HG03159 (cell line): ENCODE measurements around the gene MAP3K5.
A peak's percentile ranks its signal among the peaks of the same experiment; 100 is the strongest.
"Not testable (repeated sequence)": the region's sequence is repeated elsewhere in the genome, so short reads cannot be mapped to it uniquely, and the experiment has no call there.

Experiments used
- ATAC-seq: cut with Tn5 transposase; IDR thresholded peaks from one replicate; pipeline ENCODE4 v1.9.1; 2021; ENCODE audit warnings: mild to moderate bottlenecking, moderate library complexity; ENCODE audit not compliant: unreplicated experiment

MAP3K5 gene

DNA sequence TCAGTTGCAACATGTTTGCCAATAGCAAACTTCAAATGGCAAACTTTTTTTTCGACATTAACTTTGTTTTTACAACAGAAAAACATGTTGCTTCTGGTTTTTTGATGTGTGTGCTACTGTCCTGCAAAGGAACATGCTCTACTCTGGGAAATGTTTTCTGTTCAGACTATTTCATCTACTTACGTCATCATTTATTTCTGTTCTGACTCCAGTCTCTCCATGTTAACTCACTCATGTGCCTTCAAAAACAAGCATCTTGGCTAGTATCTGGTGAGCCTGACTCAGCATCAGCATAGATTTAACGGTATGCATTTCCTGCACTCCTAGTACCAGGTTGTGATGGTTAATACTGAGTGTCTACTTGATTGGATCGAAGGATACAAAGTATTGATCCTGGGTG is 206.0 kb downstream of the MAP3K5 start:
- no peak for ATAC-seq

DNA sequence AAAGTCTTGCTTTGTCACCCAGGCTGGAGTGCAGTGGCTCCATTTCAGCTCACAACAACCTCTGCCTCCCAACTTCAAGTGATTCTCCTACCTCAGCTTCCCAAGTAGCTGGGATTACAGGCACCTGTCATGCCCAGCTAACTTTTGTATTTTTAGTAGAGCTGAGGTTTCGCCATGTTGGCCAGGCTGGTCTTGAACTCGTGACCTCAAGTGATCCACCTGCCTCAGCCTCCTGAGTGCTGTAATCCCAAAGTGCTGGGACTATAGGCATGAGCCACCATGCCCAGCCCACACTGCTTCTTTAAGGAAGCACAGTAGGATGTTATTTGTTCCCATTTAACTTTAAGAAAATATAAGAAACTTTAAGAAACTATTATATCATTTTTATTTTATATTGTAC is 206.8 kb downstream of the MAP3K5 start:
- not testable (repeated sequence) for ATAC-seq

DNA sequence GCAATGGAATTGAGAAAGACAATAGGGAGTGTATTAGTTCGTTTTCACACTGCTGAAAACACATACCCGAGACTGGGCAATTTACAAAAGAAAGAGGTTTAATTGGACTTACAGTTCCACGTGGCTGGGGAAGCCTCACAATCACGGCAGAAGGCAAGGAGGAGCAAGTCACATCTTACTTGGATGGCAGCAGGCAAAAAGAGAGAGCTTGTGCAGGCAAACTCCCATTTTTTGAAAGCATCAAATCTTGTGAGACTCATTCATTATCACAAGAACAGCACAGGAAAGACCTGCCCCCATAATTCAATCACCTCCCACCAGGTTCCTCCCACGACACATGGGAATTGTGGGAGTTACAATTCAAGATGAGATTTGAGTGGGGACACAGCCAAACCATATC is 208.0 kb downstream of the MAP3K5 start:
- ATAC-seq: not testable (repeated sequence)

DNA sequence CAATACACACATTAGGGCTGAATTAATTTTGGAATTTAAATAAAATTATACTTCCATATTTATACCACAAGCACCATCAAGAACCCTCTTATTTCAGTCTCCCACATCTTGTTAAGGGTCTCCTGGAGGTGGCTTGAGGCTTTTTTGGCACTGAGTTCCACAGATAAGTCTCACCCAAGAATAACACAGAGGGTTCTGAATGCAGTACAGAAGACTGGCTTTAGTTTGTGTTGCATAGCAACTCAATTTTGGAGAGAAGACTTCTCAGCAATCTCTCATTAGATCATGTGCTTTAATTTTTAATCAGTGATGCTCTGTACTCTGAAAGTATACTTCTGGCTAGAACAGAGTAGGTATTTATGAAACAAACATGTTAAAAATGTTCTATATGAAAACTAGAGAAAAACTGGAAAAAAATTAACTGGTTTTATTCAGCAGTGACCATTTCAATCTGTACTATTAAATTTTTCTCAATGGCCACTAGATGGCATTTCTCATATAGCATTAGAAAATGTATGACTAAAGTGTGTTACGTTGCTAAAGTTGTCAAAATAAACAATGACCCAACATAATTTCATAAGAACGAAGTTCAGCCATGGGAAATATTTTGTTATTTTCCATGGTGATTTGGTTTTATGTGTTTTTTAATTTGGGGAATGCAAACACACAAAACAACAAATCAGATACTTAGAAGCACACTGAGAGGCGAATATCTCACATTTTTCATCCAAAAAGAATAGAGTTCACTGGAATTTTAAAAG is 209.4 kb downstream of the MAP3K5 start:
- no peak for ATAC-seq

DNA sequence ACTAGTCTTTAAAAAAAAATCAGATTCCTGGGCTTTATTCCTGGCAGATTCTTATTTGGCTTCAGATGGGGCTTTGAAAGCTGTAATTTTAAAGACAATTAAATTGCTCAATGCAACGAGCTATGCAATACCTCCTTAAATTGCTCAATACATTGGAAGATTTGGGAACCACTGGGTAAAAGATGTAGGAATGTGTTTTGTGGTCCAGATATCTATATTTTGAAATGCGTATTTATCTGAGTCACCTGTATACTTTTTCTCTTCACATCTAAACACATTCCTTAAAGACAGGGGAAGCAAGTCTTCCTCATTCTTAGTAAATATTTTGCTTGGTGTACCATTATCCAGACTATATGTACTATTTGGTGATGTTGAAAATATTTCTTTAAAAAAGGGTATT is 212.5 kb downstream of the MAP3K5 start:
- ATAC-seq: no peak

DNA sequence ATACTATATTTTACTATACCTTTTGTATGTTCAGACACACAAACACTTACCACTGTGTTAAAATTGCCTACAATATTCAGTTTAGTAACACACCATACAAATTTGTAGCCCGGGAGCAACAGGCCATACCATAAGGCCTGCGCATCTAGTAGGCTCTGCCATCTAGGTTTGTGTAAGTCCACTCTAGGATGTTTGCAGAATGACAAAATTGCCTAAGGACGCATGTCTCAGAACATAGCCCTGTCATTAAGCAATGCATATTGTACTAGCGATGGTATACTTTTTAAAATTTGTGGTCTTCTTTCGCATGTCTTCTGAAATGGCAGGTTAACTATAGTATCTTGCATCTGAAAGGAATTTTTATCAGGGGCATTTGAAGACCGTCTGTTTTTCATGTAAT is 215.5 kb downstream of the MAP3K5 start:
- no peak for ATAC-seq

DNA sequence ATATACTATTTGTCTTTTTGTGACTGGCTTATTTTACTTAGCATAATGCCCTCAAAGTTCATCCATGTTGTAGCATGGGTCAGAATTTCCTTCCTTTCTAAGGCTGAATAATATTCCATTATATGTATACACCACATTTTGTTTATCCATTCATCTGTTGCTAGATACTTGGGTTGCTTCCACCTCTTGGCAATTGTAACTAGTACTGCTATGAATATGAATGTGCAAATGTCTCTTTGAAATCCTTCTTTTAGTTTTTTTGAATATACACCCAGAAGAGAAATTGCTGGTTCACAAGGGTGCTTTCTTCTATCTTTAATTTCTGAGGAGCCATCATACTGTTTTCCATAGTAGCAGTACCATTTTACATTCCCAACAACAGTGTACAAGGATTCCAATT is 220.8 kb downstream of the MAP3K5 start:
- no peak for ATAC-seq

DNA sequence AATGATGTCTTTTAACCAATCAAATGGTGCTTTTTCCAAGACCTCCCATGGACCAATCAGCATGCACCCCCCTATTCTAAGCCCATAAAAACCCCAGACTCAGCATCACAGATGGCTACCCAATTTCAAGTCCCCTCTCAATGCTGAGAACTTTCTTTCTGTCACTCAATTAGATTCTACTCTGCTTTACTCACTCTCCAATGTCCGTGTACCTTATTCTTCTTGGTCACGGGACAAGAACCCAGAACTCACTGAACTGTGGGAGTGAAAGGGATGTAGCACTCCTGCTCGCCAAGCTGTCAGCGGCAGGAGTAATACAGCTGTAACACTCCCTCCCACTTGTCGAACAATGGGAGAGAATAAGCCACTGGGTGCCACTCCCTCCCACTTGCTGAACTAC is 221.2 kb downstream of the MAP3K5 start:
- no peak for ATAC-seq

DNA sequence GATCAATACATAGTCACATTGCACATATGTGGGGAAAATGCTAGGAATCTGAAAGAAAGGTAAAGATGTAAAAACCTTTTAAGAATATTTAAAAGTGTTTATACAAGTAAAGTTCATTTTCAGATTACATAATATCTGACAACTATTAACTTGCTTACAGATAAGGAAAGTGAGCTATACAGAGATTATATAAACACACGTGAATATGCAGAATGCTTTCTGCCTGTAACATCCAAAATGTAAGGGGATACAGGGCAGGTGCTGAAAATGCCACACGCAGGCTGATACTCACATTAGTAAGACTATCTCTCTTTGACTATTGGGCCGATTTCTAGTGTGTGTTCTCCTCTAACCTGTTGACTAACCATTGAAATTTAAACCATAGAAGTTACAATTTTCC is 224.1 kb downstream of the MAP3K5 start:
- no peak for ATAC-seq

DNA sequence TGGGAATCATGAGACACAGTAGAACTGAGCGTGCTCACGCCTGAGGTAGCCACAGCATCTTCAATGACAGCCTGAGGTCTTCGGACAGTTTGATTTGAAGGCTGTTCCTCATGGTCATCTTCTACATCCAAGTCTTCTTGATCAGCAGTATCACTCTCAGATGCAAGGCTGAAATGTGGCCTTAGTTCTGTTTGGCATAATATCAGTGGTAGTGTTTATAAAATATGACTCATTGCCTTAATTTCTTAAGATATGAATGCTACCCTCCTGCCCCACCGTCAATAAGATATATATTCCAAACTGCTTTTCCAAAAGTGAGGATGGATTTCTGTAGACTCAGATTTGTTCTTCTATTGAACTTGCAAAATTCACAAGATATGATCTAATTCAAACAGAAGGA is 224.6 kb downstream of the MAP3K5 start:
- no peak for ATAC-seq

DNA sequence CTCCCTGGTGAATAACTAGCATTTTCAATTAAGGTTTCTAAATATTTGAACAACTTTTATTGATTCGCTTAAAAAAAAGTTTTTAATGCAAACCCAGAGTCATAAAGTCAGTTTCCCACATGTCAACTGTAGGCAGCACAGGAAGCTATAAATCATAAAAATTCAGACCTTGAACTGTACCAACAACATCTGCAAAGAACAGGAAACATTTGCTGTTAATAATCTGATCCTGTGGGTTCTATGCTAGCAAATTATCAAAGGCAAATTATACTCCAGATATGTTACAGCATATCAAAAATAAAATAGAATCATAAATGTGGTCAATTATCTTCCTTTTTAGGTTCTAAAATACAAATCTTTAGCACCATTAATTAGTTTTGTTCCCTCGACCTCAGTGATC is 225.4 kb downstream of the MAP3K5 start:
- no peak for ATAC-seq

DNA sequence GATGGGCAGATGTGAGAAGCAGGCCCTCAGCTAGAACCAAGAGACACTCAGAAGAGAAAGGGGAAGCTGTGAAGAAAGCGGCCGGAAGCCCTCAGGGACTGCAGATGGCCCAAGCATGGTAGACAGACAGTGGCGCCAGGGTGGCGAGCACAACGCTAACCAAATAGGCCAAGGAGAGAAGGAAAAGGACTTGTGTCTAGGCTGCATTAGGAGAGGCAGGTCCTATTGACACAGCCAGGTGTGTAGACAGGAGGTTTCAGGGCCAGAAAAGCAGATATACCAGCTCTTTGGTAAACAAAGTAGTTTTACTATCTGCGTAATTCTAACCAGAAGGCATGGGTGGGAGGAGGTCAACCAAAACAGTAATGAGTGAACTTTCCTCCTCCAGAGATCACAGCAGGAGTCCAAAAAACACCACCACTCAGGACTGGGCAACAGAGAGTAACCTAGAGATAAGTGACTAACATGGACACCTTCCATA is 226.2 kb downstream of the MAP3K5 start:
- ATAC-seq: no peak

DNA sequence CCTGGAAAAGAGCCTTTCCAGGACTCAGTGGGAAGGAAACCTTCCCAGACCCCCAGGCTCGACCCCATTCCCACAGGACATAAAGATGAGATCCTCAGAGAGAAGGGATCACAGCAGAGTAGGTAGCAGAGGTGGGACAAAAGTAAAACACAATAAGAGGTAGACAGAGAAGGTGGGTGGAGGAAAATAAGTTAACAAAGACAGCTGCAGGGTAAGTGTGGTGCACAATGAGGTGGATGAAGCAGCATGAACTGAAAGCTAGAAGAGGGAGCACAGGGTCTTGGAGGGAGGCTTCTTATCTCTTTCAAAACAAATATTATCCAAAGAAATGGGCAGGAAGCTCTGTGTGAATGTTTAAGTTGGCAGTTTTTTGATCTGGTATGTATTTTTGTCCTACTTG is 228.1 kb downstream of the MAP3K5 start:
- ATAC-seq: no peak

DNA sequence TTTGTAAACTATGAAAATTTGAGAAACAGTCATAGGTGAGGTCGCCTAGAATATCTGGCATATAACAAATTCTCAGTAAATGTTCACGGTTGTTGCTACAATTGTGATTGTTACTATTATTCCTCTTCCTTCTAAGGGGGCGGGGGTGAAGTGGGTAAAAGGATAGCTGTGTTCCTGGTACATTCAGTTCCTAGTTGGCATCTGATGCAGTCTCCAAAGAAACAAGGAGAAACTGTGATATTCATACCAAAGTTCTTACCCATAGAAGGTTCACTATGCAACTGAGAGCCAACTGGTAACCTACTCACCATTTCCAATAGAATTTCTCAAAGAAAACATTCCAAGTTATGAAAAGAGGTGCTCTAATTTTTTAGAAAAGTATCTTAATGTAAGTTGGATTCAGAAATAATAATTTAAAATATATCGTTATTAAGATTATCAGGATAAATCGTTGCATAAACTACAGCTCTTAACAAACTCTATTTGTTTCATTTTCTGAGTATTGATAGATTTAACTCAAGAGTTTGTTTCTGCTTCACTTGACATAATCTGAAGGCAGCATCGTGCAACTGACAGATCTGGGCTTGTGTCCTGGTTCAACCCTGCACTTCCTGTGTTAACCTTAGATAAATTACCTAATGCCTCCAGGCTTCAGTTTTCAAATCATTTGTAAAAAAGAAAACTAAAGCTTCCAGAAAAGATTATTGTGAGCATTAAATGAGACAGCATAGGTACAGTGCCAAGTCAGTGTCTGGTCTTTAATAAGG is 228.7 kb downstream of the MAP3K5 start:
- no peak for ATAC-seq

DNA sequence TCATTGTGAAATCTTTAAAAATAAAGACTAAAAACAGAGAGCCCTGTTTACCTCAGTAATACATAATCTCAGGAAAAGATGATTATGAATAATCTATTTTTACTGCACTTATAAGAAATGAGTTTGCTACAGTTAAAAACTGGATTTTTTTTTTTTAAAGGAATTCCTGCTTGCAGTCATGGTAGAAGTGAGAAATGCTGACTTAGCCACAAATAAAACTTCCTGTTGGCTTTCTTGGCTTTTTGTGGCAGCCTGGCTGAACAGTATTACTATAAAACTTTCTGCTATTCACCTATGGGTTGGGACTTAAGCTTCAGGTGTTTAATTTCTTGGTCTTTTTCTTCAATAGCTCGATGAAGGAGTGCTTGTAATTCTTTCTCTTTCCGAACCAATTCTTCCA is 230.1 kb downstream of the MAP3K5 start:
- ATAC-seq: no peak

DNA sequence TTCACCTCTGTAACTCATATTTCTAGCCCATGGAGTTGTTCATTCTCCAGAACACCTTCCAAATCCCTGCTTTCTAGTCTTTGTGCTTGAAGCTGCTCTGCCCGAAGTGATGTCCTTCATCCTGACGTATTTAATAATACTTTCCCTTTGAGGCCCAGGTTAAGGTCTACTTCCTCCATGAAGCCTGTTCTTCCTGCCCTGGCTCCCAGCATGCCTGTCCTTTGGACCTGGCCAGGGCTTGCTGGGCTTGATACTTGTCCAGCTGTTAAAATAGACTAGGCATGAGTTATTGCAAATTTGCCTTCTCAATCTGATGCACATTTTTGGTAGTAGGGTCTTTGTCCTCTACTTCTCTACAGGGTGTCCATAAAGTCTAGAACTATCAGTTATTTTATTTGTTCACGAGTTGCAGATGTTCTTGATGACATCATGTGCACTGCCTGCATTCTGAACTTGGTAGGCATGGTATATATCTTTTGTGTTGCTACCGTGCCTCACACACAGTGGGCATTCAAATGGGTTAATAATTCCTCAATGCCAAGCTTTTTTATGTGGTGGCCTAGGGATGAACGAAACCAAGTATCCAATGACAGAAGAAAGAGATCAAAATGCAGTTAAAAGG is 239.0 kb downstream of the MAP3K5 start:
- no peak for ATAC-seq

DNA sequence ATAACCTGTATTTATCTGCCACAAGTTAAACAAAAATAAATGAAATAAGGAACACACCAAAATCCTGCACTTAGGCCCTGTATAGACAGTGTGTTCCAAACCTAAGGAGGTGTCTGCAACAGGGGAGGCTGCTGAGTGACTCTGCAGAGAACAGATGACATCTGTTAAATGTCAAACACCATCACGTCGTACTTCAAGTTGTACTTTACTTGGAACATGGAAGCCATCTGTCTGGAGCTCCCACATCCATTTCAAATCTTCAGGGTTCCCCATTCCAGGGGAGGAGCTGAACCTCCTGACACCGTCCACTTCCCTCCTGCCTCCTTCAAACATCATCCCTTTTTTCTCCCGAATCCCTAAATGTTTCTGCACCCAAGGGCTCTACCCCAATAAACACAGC is 240.2 kb downstream of the MAP3K5 start:
- ATAC-seq: no peak

DNA sequence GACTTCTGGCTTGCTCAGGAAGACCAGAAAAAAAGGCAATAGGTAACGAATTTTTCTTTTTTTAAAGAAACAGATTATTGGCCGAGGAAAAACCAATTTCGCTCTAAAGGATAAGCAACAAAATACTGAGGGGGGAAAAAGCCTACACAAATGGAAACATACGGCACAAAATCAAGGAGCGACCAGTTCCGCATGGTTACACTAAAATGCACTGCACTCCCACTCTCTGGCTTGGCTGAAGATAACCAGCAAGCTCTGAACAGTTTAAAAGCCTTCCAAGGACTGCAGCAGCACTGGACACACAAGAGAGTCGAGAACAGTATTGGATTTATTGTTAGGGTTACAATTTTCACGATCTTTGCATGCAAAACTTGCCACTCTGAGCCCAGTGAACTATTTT is 241.2 kb downstream of the MAP3K5 start:
- no peak for ATAC-seq

DNA sequence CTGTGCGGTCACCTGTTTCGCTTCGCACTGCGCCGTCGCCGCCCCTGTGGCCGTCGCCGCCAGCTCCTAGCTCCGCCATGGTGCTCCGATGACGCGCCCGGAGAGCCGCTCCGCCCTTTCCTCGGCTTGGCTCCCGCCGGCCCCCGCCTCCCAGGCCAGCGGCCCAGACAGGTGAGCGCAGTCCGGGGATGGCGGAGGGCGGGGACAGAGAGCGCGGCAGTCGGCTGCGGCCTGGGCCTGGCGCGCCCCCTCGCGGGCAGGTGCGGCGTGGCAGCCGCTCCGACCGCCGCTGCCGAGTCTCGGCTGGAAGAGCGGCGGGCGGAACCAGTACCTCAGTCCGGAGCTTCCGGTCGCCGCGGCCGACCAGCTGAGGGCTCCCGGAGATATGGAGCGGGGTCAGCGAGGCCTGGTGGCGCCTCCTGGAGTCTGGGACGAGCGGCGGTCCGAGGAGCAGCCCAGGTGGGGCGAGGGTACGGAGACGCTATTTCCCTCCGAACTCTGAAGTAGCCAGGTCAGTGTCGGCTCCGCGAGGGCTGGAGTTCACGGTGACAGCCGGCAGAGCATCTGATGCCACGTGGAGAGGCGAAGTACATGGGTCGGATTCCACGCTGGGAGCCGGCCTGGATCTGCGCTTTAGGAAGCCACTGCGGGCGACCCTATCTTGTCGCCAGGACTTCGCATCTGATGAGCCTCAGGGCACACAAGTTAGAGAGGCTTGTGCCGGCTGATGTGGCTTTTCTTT is 241.8 kb downstream of the MAP3K5 start, which contains the start of gene MAP7:
TSS of gene MAP7 (minus strand) at position 93 of the 742 bp plus-strand sequence. CDS start at position 79, 14 bp downstream.
- peak; percentile 70 for ATAC-seq

DNA sequence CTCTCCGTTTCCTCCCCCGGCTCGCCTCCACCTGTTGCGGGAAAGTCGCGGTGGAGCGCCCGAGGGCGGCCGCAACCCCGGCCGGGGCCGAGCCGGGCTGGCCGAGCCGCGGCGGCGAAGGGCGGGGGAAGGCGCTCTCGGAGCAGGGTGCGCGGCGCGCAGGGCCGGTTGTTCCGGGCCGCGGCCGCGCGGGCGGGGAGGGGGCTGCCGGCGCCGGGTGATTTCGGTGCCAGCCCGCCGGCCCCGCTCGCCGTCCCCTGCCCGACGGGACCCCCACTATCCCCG is 242.3 kb downstream of the MAP3K5 start:
- peak; percentile 59 for ATAC-seq

DNA sequence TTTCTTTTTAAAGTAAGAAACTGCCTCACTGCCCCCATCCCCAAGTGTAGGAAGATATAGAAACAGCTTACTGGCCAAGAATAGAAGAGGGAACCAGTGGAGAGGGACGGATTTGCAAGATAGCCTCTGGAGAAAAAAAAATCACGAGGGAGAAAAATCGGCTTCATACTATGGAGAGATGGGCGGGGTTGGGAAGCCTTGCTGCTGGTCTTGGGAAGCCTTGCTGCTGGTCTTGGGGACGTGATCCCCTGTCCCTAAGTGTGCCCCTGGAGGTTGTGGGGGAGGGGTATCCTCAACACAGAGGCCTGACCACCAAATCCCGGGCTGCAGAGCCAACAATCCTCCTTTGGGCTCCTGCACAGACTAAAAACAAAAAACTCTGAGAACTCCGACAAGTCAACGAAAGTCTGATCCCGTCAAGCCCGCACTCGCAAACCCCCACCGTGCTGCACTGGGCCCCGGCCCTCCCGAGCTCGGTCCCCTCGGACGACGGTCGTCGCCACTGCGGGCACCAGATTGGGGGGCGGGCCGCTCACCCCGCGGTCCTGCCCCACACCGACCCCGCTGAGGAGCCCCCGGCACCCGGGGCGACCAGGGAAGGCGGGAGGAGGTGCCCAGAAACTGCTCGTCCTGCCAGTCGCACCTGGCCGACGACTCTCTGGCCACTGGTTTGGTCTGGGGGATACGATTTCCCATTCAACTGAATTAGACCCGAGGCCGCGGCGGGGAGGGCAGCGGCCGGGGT is 242.8 kb downstream of the MAP3K5 start:
- ATAC-seq: no peak
